ENCODE measurements around the gene CDSN.

DNA sequence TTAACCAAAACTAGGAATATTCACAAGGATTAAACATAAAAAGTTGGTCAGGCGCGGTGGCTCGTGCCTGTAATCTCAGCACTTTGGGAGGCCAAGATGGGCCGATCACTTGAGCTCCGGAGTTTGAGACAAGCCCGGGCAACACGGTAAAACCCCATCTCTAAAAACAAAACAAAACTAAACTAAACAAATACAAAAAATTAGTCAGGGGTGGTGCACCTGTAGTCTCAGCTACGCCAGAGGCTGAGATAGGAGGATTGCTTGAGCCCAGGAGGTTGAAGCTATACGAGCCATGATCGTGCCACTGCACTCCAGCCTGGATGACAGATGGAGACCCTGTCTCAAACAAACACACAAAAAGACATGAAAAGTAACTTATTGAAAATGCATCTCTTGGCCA, 15.5 kb upstream of the CDSN start:
- TF ChIP-seq, protein P1, sequence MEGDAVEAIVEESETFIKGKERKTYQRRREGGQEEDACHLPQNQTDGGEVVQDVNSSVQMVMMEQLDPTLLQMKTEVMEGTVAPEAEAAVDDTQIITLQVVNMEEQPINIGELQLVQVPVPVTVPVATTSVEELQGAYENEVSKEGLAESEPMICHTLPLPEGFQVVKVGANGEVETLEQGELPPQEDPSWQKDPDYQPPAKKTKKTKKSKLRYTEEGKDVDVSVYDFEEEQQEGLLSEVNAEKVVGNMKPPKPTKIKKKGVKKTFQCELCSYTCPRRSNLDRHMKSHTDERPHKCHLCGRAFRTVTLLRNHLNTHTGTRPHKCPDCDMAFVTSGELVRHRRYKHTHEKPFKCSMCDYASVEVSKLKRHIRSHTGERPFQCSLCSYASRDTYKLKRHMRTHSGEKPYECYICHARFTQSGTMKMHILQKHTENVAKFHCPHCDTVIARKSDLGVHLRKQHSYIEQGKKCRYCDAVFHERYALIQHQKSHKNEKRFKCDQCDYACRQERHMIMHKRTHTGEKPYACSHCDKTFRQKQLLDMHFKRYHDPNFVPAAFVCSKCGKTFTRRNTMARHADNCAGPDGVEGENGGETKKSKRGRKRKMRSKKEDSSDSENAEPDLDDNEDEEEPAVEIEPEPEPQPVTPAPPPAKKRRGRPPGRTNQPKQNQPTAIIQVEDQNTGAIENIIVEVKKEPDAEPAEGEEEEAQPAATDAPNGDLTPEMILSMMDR (IDR thresholded peaks at IDR 0.05): no peak
- TF ChIP-seq POLR2A (IDR thresholded peaks at IDR 0.05): no peak
